ENCODE data around the gene TRHDE.
A peak's percentile ranks its signal among the peaks of the same experiment; 100 is the strongest.

TRHDE gene

DNA sequence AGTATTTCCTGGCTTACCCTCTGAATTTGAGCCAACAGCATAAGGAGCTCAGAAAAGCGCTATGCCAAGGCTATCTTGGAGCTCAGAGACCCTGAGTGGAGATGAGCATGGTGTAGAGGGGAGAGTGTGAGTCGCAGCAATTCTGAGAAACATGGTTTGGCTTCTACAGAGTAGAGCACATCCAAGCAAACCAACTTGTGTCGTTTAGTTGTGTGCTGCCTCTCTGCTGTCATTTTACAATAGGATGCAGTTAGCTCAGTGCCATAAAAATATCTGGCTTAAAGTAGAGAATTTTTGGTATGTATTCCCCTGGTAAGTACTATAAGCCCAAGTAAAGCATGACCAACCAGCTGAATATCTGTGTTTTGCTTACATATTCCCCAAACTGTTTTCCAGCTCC lies 249.2 kb downstream of the TRHDE start:
- no peak for DNase-seq (ENCODE audit: low spot score)
- Histone ChIP-seq H3K4me1 (ENCODE audit: control insufficient read depth in 2 of 2, insufficient read depth in 1 of 2, low read depth in 1 of 2, low read length in 2 of 2) (no peaks in the 10 kb centered on the region), H3K79me1 (ENCODE audit: low read depth, low read length) (no peaks in the 10 kb centered on the region), H2BK12ac (ENCODE audit: low read length) (no peak overlapping the region), H3K18ac (ENCODE audit: low read length) (no peak overlapping the region), H2AK5ac (ENCODE audit: low read depth, low read length) (no peak overlapping the region), H3K27ac (replicated peaks; ENCODE audit: low read length) (no peak overlapping the region), H2BK5ac (ENCODE audit: low read length) (no peak overlapping the region), H3K27me3 (ENCODE audit: control insufficient read depth in 3 of 3, insufficient read depth in 3 of 3, low read depth in 1 of 3, low read length in 3 of 3) (no peaks in the 10 kb centered on the region), H2AFZ (ENCODE audit: low read length) (no peak overlapping the region), H3K9ac (ENCODE audit: low read depth, low read length, poor library complexity) (no peak overlapping the region), H3K14ac (ENCODE audit: low read length) (no peak overlapping the region), H3K36me3 (replicated peaks in 1 of 2; ENCODE audit: control insufficient read depth in 2 of 2, insufficient read depth in 2 of 2, low read length in 2 of 2) (no peaks in the 10 kb centered on the region), H2BK15ac (ENCODE audit: low read length) (no peak overlapping the region), H3K4me3 (ENCODE audit: low read length in 2 of 2) (no peak overlapping the region), H2BK120ac (ENCODE audit: low read depth, low read length) (no peak overlapping the region), H4K91ac (ENCODE audit: low read depth, low read length, poor library complexity) (no peak overlapping the region), H3K23ac (ENCODE audit: low read depth, low read length, poor library complexity) (no peak overlapping the region), H4K8ac (ENCODE audit: low read depth, low read length) (no peak overlapping the region), H3K4me2 (ENCODE audit: insufficient read depth, low read length, poor library complexity, severe bottlenecking) (no peak overlapping the region), H3K9me3 (replicated peaks in 1 of 2; ENCODE audit: control insufficient read depth in 2 of 2, insufficient read depth in 1 of 2, low read depth in 1 of 2, low read length in 2 of 2) (no peaks in the 10 kb centered on the region), H3K4ac (ENCODE audit: low read length) (no peak overlapping the region)
- no CpG with 5 or more reads among the region's 3 CpGs for WGBS, 2 donors (ENCODE audit: extremely low coverage in 2 of 2, insufficient read length in 2 of 2, insufficient replicate concordance in 1 of 2)

- no peak overlapping the region for H2AK5ac ChIP-seq (ENCODE audit: low read depth, low read length)
- no peak overlapping the region for H3K14ac ChIP-seq (ENCODE audit: low read length)
- H3K18ac ChIP-seq (ENCODE audit: low read length) = no peak overlapping the region
- no peak overlapping the region for H4K91ac ChIP-seq (ENCODE audit: low read depth, low read length, poor library complexity)
- H3K4me1 ChIP-seq (ENCODE audit: control insufficient read depth in 2 of 2, insufficient read depth in 1 of 2, low read depth in 1 of 2, low read length in 2 of 2) = no peaks in the 10 kb centered on the region
- H3K4me3 ChIP-seq (ENCODE audit: low read length in 2 of 2) = no peak overlapping the region
- H3K9me3 ChIP-seq (replicated peaks in 1 of 2; ENCODE audit: control insufficient read depth in 2 of 2, insufficient read depth in 1 of 2, low read depth in 1 of 2, low read length in 2 of 2) = no peaks in the 10 kb centered on the region
- H4K8ac ChIP-seq (ENCODE audit: low read depth, low read length) = no peak overlapping the region
- H3K36me3 ChIP-seq (replicated peaks in 1 of 2; ENCODE audit: control insufficient read depth in 2 of 2, insufficient read depth in 2 of 2, low read length in 2 of 2) = no peaks in the 10 kb centered on the region
- no peak for DNase-seq (ENCODE audit: low spot score)
- no peak overlapping the region for H3K4ac ChIP-seq (ENCODE audit: low read length)
- no peak overlapping the region for H3K23ac ChIP-seq (ENCODE audit: low read depth, low read length, poor library complexity)
- H3K79me1 ChIP-seq (ENCODE audit: low read depth, low read length) = no peaks in the 10 kb centered on the region
- H3K4me2 ChIP-seq (ENCODE audit: insufficient read depth, low read length, poor library complexity, severe bottlenecking) = no peak overlapping the region
- no peak overlapping the region for H3K27ac ChIP-seq (replicated peaks; ENCODE audit: low read length)
- no peak overlapping the region for H2AFZ ChIP-seq (ENCODE audit: low read length)
- WGBS, 2 donors (ENCODE audit: extremely low coverage in 2 of 2, insufficient read length in 2 of 2, insufficient replicate concordance in 1 of 2) = no CpG with 5 or more reads among the region's 1 CpG
- H2BK5ac ChIP-seq (ENCODE audit: low read length) = no peak overlapping the region
- H3K9ac ChIP-seq (ENCODE audit: low read depth, low read length, poor library complexity) = no peak overlapping the region
- no peak overlapping the region for H2BK120ac ChIP-seq (ENCODE audit: low read depth, low read length)
- H3K27me3 ChIP-seq (ENCODE audit: control insufficient read depth in 3 of 3, insufficient read depth in 3 of 3, low read depth in 1 of 3, low read length in 3 of 3) = no peaks in the 10 kb centered on the region
- no peak overlapping the region for H2BK12ac ChIP-seq (ENCODE audit: low read length)
- no peak overlapping the region for H2BK15ac ChIP-seq (ENCODE audit: low read length)
Measured at GRCh38 chr12:72522411-72522810, 250.2 kb downstream of the TRHDE start.

DNA sequence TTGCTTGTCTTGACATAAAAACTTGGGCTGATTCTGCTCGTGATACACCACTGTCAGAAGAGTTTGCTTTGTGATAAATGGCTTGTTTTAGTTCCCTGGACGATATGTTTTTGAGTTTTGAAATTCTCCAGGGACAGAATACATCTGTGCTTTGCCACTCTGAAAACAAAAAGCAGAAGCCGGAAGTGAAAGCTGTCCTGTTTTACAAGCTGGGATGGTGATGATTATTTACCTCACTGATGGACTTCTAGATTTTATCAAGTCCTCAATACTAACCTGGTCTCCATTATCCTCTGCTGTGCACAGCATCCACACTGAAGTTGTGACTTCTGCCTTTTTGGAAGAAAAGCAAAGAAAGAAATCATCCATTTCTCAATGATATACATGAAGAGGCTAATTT lies 251.6 kb downstream of the TRHDE start:
- Histone ChIP-seq H2BK12ac (ENCODE audit: low read length) (no peak overlapping the region), H3K79me1 (ENCODE audit: low read depth, low read length) (no peaks in the 10 kb centered on the region), H3K14ac (ENCODE audit: low read length) (no peak overlapping the region), H2BK120ac (ENCODE audit: low read depth, low read length) (no peak overlapping the region), H3K27ac (replicated peaks; ENCODE audit: low read length) (no peak overlapping the region), H4K8ac (ENCODE audit: low read depth, low read length) (no peak overlapping the region), H3K4ac (ENCODE audit: low read length) (no peak overlapping the region), H2BK15ac (ENCODE audit: low read length) (no peak overlapping the region), H3K18ac (ENCODE audit: low read length) (no peak overlapping the region), H3K4me2 (ENCODE audit: insufficient read depth, low read length, poor library complexity, severe bottlenecking) (no peak overlapping the region), H3K27me3 (ENCODE audit: control insufficient read depth in 3 of 3, insufficient read depth in 3 of 3, low read depth in 1 of 3, low read length in 3 of 3) (no peaks in the 10 kb centered on the region), H3K9me3 (replicated peaks in 1 of 2; ENCODE audit: control insufficient read depth in 2 of 2, insufficient read depth in 1 of 2, low read depth in 1 of 2, low read length in 2 of 2) (no peaks in the 10 kb centered on the region), H2AK5ac (ENCODE audit: low read depth, low read length) (no peak overlapping the region), H2BK5ac (ENCODE audit: low read length) (no peak overlapping the region), H3K4me3 (ENCODE audit: low read length in 2 of 2) (no peak overlapping the region), H3K4me1 (ENCODE audit: control insufficient read depth in 2 of 2, insufficient read depth in 1 of 2, low read depth in 1 of 2, low read length in 2 of 2) (no peaks in the 10 kb centered on the region), H4K91ac (ENCODE audit: low read depth, low read length, poor library complexity) (no peak overlapping the region), H2AFZ (ENCODE audit: low read length) (peak overlapping the region; percentile 36), H3K23ac (ENCODE audit: low read depth, low read length, poor library complexity) (no peak overlapping the region), H3K9ac (ENCODE audit: low read depth, low read length, poor library complexity) (no peak overlapping the region), H3K36me3 (replicated peaks in 1 of 2; ENCODE audit: control insufficient read depth in 2 of 2, insufficient read depth in 2 of 2, low read length in 2 of 2) (no peaks in the 10 kb centered on the region)
- no CpG with 5 or more reads among the region's 3 CpGs for WGBS, 2 donors (ENCODE audit: extremely low coverage in 2 of 2, insufficient read length in 2 of 2, insufficient replicate concordance in 1 of 2)
- DNase-seq (ENCODE audit: low spot score) = no peak

DNA sequence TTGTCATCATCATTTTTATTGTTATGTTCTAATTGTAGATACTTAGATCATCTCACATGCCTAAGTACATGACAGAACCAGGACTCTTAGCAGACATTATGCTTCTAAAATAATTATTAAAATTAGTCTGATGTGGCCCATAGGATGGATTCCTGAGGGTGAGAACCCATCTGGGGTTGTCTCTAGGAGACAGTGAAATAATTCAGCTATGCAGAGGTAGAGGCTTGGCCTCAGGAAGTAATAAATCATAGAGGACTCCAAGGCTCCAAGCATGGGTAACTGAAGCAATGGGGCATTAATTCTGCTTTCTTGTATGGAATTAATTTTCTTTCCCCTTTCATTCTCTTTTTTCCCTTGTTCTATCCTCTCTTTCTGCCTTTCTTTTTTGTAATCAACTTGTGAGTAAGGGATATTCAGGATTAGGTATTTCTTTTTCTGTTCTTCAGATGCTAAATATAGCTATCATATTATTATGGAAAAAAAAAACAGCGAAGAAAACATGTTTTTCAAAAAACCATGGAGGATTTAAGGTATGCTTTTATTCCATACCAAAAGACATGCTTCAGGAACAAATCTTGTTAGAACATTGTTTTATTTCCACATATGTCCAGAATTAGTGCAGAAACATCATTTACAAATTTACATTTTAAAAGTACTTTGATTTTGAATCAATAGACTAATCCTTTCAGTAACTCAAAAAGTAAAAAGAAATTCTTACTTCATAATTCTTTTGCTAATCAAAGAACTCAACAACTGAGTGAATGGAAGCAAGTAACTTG lies 263.2 kb downstream of the TRHDE start:
- H3K36me3 ChIP-seq (replicated peaks in 1 of 2; ENCODE audit: control insufficient read depth in 2 of 2, insufficient read depth in 2 of 2, low read length in 2 of 2) = no peaks in the 10 kb centered on the region
- H3K79me1 ChIP-seq (ENCODE audit: low read depth, low read length) = no peaks in the 10 kb centered on the region
- H3K27ac ChIP-seq (replicated peaks; ENCODE audit: low read length) = no peak overlapping the region
- no peak overlapping the region for H3K4me2 ChIP-seq (ENCODE audit: insufficient read depth, low read length, poor library complexity, severe bottlenecking)
- H2BK120ac ChIP-seq (ENCODE audit: low read depth, low read length) = no peak overlapping the region
- no peak overlapping the region for H3K14ac ChIP-seq (ENCODE audit: low read length)
- no peak overlapping the region for H3K4me3 ChIP-seq (ENCODE audit: low read length in 2 of 2)
- H2BK12ac ChIP-seq (ENCODE audit: low read length) = no peak overlapping the region
- DNase-seq (ENCODE audit: low spot score) = no peak
- H2AFZ ChIP-seq (ENCODE audit: low read length) = no peak overlapping the region
- no peak overlapping the region for H3K4ac ChIP-seq (ENCODE audit: low read length)
- H2BK15ac ChIP-seq (ENCODE audit: low read length) = no peak overlapping the region
- H4K8ac ChIP-seq (ENCODE audit: low read depth, low read length) = no peak overlapping the region
- no peak overlapping the region for H3K23ac ChIP-seq (ENCODE audit: low read depth, low read length, poor library complexity)
- no peak overlapping the region for H2BK5ac ChIP-seq (ENCODE audit: low read length)
- H4K91ac ChIP-seq (ENCODE audit: low read depth, low read length, poor library complexity) = no peak overlapping the region
- H3K9ac ChIP-seq (ENCODE audit: low read depth, low read length, poor library complexity) = no peak overlapping the region
- H3K9me3 ChIP-seq (replicated peaks in 1 of 2; ENCODE audit: control insufficient read depth in 2 of 2, insufficient read depth in 1 of 2, low read depth in 1 of 2, low read length in 2 of 2) = no peaks in the 10 kb centered on the region
- H3K27me3 ChIP-seq (ENCODE audit: control insufficient read depth in 3 of 3, insufficient read depth in 3 of 3, low read depth in 1 of 3, low read length in 3 of 3) = no peaks in the 10 kb centered on the region
- WGBS, 2 donors (ENCODE audit: extremely low coverage in 2 of 2, insufficient read length in 2 of 2, insufficient replicate concordance in 1 of 2) = no CpG with 5 or more reads among the region's 1 CpG
- H2AK5ac ChIP-seq (ENCODE audit: low read depth, low read length) = no peak overlapping the region
- H3K18ac ChIP-seq (ENCODE audit: low read length) = no peak overlapping the region
- peaks cover 0 to 4% of the 10 kb centered on the region in 2 donors for H3K4me1 ChIP-seq (ENCODE audit: control insufficient read depth in 2 of 2, insufficient read depth in 1 of 2, low read depth in 1 of 2, low read length in 2 of 2)

Data from neuronal stem cell (in vitro differentiated cells).